Thoracic aorta (tissue), 2 donors: ENCODE data around the gene PDSS1. TPM values are rescaled to one million over a fixed set of nuclear protein-coding genes. Genes with fewer than 3 reads are reported as not detected.
"Not testable (repeated sequence)": the region's sequence is repeated elsewhere in the genome, so short reads cannot be mapped to it uniquely, and the experiment has no call there.

ENCODE experiments used
- ATAC-seq: fragments of 150-250 bp; one replicate; pipeline ENCODE4 v1.8.0; 2017; ENCODE audit warnings: low read depth; ENCODE audit not compliant: insufficient number of reproducible peaks, low FRiP score
- DNase-seq: peaks from one replicate; pipeline ENCODE4 v3.0.0-alpha.2; 2020; ENCODE audit warnings: low spot score
- H3K27ac ChIP-seq, 2 donors: fragments of 200-600 bp; sonication (generic); 1 replicate in 1 of 2; 2 replicates in 1 of 2; pipeline ENCODE4 v1.5.1; 2016; ENCODE audit warnings: mild to moderate bottlenecking in 2 of 2, moderate library complexity in 2 of 2
- H3K27me3 ChIP-seq: fragments of 200-600 bp; sonication (generic); replicated peaks from 2 replicates; pipeline ENCODE4 v1.6.0; 2016; ENCODE audit warnings: mild to moderate bottlenecking; ENCODE audit not compliant: insufficient read depth
- H3K36me3 ChIP-seq: fragments of 200-600 bp; sonication (generic); one replicate; pipeline ENCODE4 v1.5.1; 2016
- H3K4me1 ChIP-seq, 2 donors: fragments of 200-600 bp; sonication (generic); 1 replicate in 1 of 2; 2 replicates in 1 of 2; pipeline versions ENCODE4 v1.5.1 to v1.6.0; 2016; ENCODE audit warnings: low read depth in 2 of 2, mild to moderate bottlenecking in 1 of 2; ENCODE audit not compliant: control insufficient read depth in 1 of 2
- H3K4me3 ChIP-seq: fragments of 200-600 bp; sonication (generic); 2 replicates; pipeline ENCODE4 v1.5.1; 2016; ENCODE audit warnings: mild to moderate bottlenecking
- H3K9me3 ChIP-seq: fragments of 200-600 bp; sonication (generic); 2 replicates; pipeline ENCODE4 v1.5.1; 2016
- total RNA-seq, 2 donors: library from RNA; depleted of rRNA; stranded (reverse); fragments of >200 nt; gene quantifications; one replicate each; pipeline versions ENCODE4 v1.1.0 to v1.2.3, GENCODE V29; 2016
- TF ChIP-seq, protein P1 (sequence below): fragments of 200-600 bp; sonication (generic); IDR thresholded peaks from one replicate; pipeline ENCODE4 v1.5.1; 2019; ENCODE audit warnings: antibody characterized with exemption

The PDSS1 gene
- total RNA-seq, 2 donors from 2014 or later: 2.0 to 5.4 TPM

- no peak overlapping the region for H3K4me3 ChIP-seq
- H3K4me1 ChIP-seq: no peaks in the 10 kb centered on the region
- no peaks in the 10 kb centered on the region for H3K9me3 ChIP-seq
- ATAC-seq (no peak), DNase-seq (no peak)
- no peaks in the 10 kb centered on the region for H3K27me3 ChIP-seq
- H3K36me3 ChIP-seq: no peaks in the 10 kb centered on the region
- TF ChIP-seq, protein P1, sequence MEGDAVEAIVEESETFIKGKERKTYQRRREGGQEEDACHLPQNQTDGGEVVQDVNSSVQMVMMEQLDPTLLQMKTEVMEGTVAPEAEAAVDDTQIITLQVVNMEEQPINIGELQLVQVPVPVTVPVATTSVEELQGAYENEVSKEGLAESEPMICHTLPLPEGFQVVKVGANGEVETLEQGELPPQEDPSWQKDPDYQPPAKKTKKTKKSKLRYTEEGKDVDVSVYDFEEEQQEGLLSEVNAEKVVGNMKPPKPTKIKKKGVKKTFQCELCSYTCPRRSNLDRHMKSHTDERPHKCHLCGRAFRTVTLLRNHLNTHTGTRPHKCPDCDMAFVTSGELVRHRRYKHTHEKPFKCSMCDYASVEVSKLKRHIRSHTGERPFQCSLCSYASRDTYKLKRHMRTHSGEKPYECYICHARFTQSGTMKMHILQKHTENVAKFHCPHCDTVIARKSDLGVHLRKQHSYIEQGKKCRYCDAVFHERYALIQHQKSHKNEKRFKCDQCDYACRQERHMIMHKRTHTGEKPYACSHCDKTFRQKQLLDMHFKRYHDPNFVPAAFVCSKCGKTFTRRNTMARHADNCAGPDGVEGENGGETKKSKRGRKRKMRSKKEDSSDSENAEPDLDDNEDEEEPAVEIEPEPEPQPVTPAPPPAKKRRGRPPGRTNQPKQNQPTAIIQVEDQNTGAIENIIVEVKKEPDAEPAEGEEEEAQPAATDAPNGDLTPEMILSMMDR: no peak
- no peak overlapping the region for H3K27ac ChIP-seq
These were observed 34.6 kb upstream of the PDSS1 start for GRCh38 chr10:26662864-26663263.

DNA sequence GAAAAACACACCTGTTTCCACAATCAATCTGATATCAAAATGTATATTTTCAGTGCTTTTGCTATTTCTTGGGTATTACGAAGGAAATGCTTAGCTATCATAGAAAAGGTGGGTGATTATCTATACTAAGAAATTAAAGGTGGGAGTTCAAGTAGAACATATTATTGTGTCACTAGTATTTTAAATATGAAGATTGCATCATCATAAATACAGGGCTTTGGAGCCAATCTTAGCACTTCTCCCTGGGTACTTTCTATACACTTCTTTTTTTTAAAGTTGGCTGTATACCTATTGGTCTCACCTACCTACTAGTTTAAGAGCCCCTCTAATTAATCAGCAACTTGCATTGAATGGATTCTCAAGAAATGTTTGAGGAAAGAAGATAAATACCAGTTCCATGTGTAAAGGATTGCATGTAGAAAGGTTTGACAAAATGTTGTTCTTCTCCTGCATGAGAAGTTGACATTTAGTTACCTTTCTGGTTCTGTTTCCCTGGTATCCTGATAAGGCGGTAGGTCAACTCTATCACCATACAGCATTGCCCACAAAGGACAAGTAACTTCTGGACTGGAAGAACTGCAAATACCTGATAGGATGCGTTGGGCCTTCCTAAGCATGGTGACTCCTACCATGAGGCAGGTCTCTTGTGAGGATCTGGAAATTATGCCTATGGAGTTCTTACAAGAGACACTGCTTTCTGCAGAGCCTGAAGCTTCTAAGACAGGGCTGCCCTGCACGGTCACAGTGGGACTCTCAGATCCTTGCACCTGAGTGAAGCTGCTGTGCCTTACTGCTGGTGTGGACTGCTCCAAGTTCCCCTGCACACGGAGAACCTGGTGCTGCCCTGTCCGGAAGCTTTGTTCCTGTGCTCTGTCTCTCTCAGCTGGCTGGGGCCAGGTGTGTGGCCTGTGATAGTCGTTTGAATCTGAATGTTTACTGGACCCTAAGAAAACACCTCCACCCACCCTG is 32.1 kb upstream of the PDSS1 start:
- TF ChIP-seq, protein P1: no peak
- Histone ChIP-seq H3K27ac (no peak overlapping the region), H3K27me3 (no peaks in the 10 kb centered on the region), H3K4me3 (no peak overlapping the region), H3K36me3 (no peaks in the 10 kb centered on the region), H3K4me1 (no peaks in the 10 kb centered on the region), H3K9me3 (no peaks in the 10 kb centered on the region)
- no peak for ATAC-seq
- no peak for DNase-seq

DNA sequence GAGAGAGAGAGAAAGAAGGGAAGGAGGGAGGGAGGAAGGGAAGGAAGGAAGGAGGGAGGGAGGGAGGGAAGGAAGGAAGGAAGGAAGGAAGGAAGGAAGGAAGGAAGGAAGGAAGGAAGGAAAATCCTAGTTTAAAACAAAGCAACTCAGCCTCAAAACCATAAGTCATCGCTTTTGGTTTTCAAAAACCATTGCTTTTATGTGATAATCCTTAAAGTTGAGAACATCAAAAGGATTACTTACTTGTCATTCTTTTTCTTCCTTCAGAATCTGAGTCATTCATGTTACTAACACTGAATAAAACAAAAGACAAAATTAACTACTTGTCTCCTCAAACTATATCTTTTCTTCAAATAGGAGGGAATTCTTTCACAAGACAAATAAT is 21.6 kb upstream of the PDSS1 start:
- H3K4me1 ChIP-seq: no peaks in the 10 kb centered on the region
- TF ChIP-seq, protein P1: no peak
- H3K27ac ChIP-seq: no peak overlapping the region
- H3K4me3 ChIP-seq: no peak overlapping the region
- no peaks in the 10 kb centered on the region for H3K27me3 ChIP-seq
- H3K36me3 ChIP-seq: no peaks in the 10 kb centered on the region
- no peak for ATAC-seq
- H3K9me3 ChIP-seq: no peaks in the 10 kb centered on the region
- no peak for DNase-seq

GRCh38 chr10:26679588-26679987 is 17.9 kb upstream of the PDSS1 start:
- H3K27ac ChIP-seq: no peak overlapping the region
- ATAC-seq: no peak
- TF ChIP-seq, protein P1: no peak
- no peaks in the 10 kb centered on the region for H3K9me3 ChIP-seq
- DNase-seq: no peak
- H3K4me1 ChIP-seq: no peaks in the 10 kb centered on the region
- H3K4me3 ChIP-seq: no peak overlapping the region
- no peaks in the 10 kb centered on the region for H3K27me3 ChIP-seq
- H3K36me3 ChIP-seq: no peaks in the 10 kb centered on the region

DNA sequence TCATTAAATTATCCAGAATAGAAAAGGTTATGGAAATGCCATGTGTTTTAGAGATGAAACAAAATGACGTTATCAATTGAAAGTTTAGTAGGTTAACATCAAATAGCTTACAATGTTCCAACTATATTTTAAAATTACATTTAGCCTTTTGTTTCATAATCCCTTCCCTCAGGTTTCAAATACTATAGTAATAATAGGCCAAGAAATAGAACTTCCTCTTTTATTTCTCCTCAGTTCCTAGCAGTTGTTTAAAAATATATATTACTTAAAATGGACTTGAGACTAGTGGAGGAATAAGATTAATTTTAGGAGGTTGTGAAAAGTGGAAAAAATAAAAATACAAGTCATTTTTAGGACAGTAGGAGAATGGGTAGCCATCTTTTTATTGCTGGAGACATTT is 16.4 kb upstream of the PDSS1 start:
- no peak overlapping the region for H3K27ac ChIP-seq
- no peaks in the 10 kb centered on the region for H3K9me3 ChIP-seq
- TF ChIP-seq, protein P1: no peak
- H3K27me3 ChIP-seq: no peaks in the 10 kb centered on the region
- H3K4me3 ChIP-seq: no peak overlapping the region
- no peaks in the 10 kb centered on the region for H3K4me1 ChIP-seq
- ATAC-seq: no peak
- H3K36me3 ChIP-seq: no peaks in the 10 kb centered on the region
- DNase-seq: no peak

GRCh38 chr10:26681971-26682370 is 15.5 kb upstream of the PDSS1 start:
- H3K4me3 ChIP-seq, ATAC-seq, H3K27ac ChIP-seq, H3K4me1 ChIP-seq, H3K9me3 ChIP-seq, DNase-seq, H3K36me3 ChIP-seq, H3K27me3 ChIP-seq: not testable (repeated sequence)
